SK-N-SH (cell line): ENCODE data around the gene GMCL1. TPM values are rescaled to one million over a fixed set of nuclear protein-coding genes. Genes with fewer than 3 reads are reported as not detected.
"Not testable (repeated sequence)": the region's sequence is repeated elsewhere in the genome, so short reads cannot be mapped to it uniquely, and the experiment has no call there.

ENCODE experiments used
- CTCF ChIA-PET: fragments of 300-600, 350-600 bp; formaldehyde crosslinking; extraction: SDS; loops from one replicate; lab custom pipeline; 2021; lab: Yijun Ruan, JAX
- POLR2A ChIA-PET: fragments of 350-600 bp; sonication (Branson Sonifier 250); formaldehyde crosslinking; extraction: SDS; loops from one replicate; lab custom pipeline; 2020; ENCODE audit warnings: antibody characterized with exemption, inconsistent platforms; lab: Yijun Ruan, JAX
- DNase-seq: peaks from one replicate; pipeline ENCODE4 v3.0.0; 2012
- H2AFZ ChIP-seq: fragments of 200-600 bp; sonication (generic); 2 replicates; pipeline ENCODE4 v1.8.1; 2016; ENCODE audit warnings: antibody characterized with exemption, mild to moderate bottlenecking, low read depth
- H3F3A ChIP-seq: fragments of 200-600 bp; sonication (generic); replicated peaks from 2 replicates; pipeline ENCODE3; 2016; ENCODE audit warnings: antibody characterized with exemption, mild to moderate bottlenecking; ENCODE audit not compliant: insufficient read depth
- H3K27ac ChIP-seq, 2 experiments: fragments of 200-500 bp in 1 of 2; fragments of 200-600 bp in 1 of 2; sonication (Bioruptor generic) in 1 of 2; sonication (generic), shearing (Covaris generic) in 1 of 2; 2 replicates each; pipeline versions ENCODE4 v1.5.1 to v1.6.1; 2014 to 2016; ENCODE audit warnings: low read depth in 2 of 2, inconsistent platforms in 1 of 2, low read length in 1 of 2, mild to moderate bottlenecking in 1 of 2, mixed read lengths in 1 of 2
- H3K27me3 ChIP-seq: fragments of 200-600 bp; sonication (generic), shearing (Covaris generic); 2 replicates; pipeline ENCODE4 v1.6.1; 2016; ENCODE audit warnings: mixed run types; ENCODE audit not compliant: insufficient read depth
- H3K36me3 ChIP-seq, 2 experiments: fragments of 200-500 bp in 1 of 2; fragments of 200-600 bp in 1 of 2; sonication (Bioruptor generic) in 1 of 2; sonication (generic) in 1 of 2; replicated peaks in 1 of 2; 2 replicates each; pipeline versions ENCODE3 to v1.5.1; 2014 to 2016; ENCODE audit warnings: low read length in 1 of 2, mild to moderate bottlenecking in 1 of 2; ENCODE audit not compliant: insufficient read depth in 2 of 2, control insufficient read depth in 1 of 2
- H3K4me1 ChIP-seq, 2 experiments: fragments of 200-500 bp in 1 of 2; fragments of 200-600 bp in 1 of 2; sonication (Bioruptor generic) in 1 of 2; sonication (generic), shearing (Covaris generic) in 1 of 2; 2 replicates each; pipeline versions ENCODE4 v1.5.1 to v1.6.1; 2014 to 2016; ENCODE audit warnings: low read depth in 1 of 2, low read length in 1 of 2, mixed run types in 1 of 2; ENCODE audit not compliant: insufficient read depth in 2 of 2, control insufficient read depth in 1 of 2
- H3K4me2 ChIP-seq: fragments of 200-600 bp; sonication (generic), shearing (Covaris generic); 2 replicates; pipeline ENCODE4 v1.6.1; 2017; ENCODE audit warnings: mixed run types
- H3K4me3 ChIP-seq, 2 experiments: fragments of 200-500 bp in 1 of 2; fragments of 200-600 bp in 1 of 2; sonication (Bioruptor generic) in 1 of 2; sonication (generic), shearing (Covaris generic) in 1 of 2; 2 replicates each; pipeline versions ENCODE4 v1.5.1 to v1.8.1; 2014 to 2016; ENCODE audit warnings: low read depth in 2 of 2, inconsistent platforms in 1 of 2, low read length in 1 of 2, mild to moderate bottlenecking in 1 of 2, mixed read lengths in 1 of 2, moderate library complexity in 1 of 2
- H3K79me2 ChIP-seq: fragments of 200-600 bp; sonication (generic); 2 replicates; pipeline ENCODE4 v1.8.1; 2017; ENCODE audit warnings: mild to moderate bottlenecking; ENCODE audit not compliant: insufficient read depth
- H3K9ac ChIP-seq: fragments of 200-600 bp; sonication (generic); 2 replicates; pipeline ENCODE4 v1.6.1; 2017; ENCODE audit warnings: mixed run types
- H3K9me2 ChIP-seq: fragments of 200-600 bp; sonication (generic); 2 replicates; pipeline ENCODE4 v1.6.1; 2017; ENCODE audit warnings: mixed run types
- H3K9me3 ChIP-seq: fragments of 200-600 bp; sonication (generic); 2 replicates; pipeline ENCODE4 v1.6.1; 2017; ENCODE audit warnings: mixed run types, mild to moderate bottlenecking, moderate library complexity
- H4K20me1 ChIP-seq: fragments of 200-600 bp; sonication (generic); 2 replicates; pipeline ENCODE4 v1.6.1; 2017; ENCODE audit warnings: mild to moderate bottlenecking, mixed run types; ENCODE audit not compliant: insufficient read depth
- CHD2 ChIP-seq: fragments of 150-350 bp; IDR thresholded peaks from 2 replicates; pipeline ENCODE4 v1.6.1; 2018; ENCODE audit warnings: low read length; ENCODE audit not compliant: partially characterized antibody
- EP300 ChIP-seq, 2 experiments: IDR thresholded peaks; 2 replicates each; pipeline versions ENCODE4 v1.4.0 to v1.6.1; 2012; ENCODE audit warnings: borderline replicate concordance in 1 of 2, low read depth in 1 of 2, low read length in 1 of 2
- EZH2phosphoT487 ChIP-seq: fragments of 200-600 bp; sonication (generic); IDR thresholded peaks from 2 replicates; pipeline ENCODE4 v1.6.1; 2017; ENCODE audit warnings: low read depth, mixed run types, mild to moderate bottlenecking, antibody characterized with exemption, moderate library complexity, borderline replicate concordance
- FOXJ3 ChIP-seq: sonication (generic); formaldehyde crosslinking; IDR thresholded peaks from 2 replicates; pipeline ENCODE4 v1.5.1; 2020; ENCODE audit warnings: mild to moderate bottlenecking, missing genetic modification reagents
- GABPA ChIP-seq: IDR thresholded peaks from 2 replicates; pipeline ENCODE4 v1.4.0; 2012; ENCODE audit warnings: low read depth, mild to moderate bottlenecking
- GATA2 ChIP-seq: sonication (generic); formaldehyde crosslinking; IDR thresholded peaks from 2 replicates; pipeline ENCODE4 v1.5.0; 2020; ENCODE audit warnings: mild to moderate bottlenecking, missing genetic modification reagents
- JUND ChIP-seq: IDR thresholded peaks from 2 replicates; pipeline ENCODE4 v1.4.0; 2012
- MEF2A ChIP-seq: IDR thresholded peaks from 2 replicates; pipeline ENCODE4 v1.4.0; 2012; ENCODE audit warnings: low read depth, borderline replicate concordance
- MXI1 ChIP-seq: IDR thresholded peaks from 2 replicates; pipeline ENCODE4 v1.6.1; 2012; ENCODE audit warnings: mild to moderate bottlenecking, low read depth, low read length, improper control_type of control experiment
- NFIC ChIP-seq: IDR thresholded peaks from 2 replicates; pipeline ENCODE4 v1.4.0; 2012; ENCODE audit warnings: borderline replicate concordance
- SIN3A ChIP-seq: IDR thresholded peaks from 2 replicates; pipeline ENCODE4 v1.6.1; 2012; ENCODE audit warnings: low read depth, mild to moderate bottlenecking, low read length, moderate library complexity, borderline replicate concordance
- SMC3 ChIP-seq: IDR thresholded peaks from 2 replicates; pipeline ENCODE4 v1.6.1; 2012; ENCODE audit warnings: low read depth, low read length, improper control_type of control experiment
- TCF12 ChIP-seq: IDR thresholded peaks from 2 replicates; pipeline ENCODE4 v1.4.0; 2012
- TEAD4 ChIP-seq: IDR thresholded peaks from 2 replicates; pipeline ENCODE4 v1.4.0; 2012; ENCODE audit warnings: mild to moderate bottlenecking, borderline replicate concordance; ENCODE audit not compliant: insufficient read depth
- WGBS: methylation state at CpG from one replicate; pipeline ENCODE4 v1.1.6; 2017; ENCODE audit warnings: low lambda C conversion rate; 5-methylcytosine and 5-hydroxymethylcytosine counted together
- polyA plus RNA-seq, 3 experiments: library from polyadenylated mRNA; depleted of rRNA; stranded (reverse); fragments of >200 nt; gene quantifications; 2 replicates each; pipeline ENCODE4 v1.2.3, GENCODE V29; 2012
- TF ChIP-seq, protein P1 (sequence below): IDR thresholded peaks from 2 replicates; pipeline ENCODE4; 2012
- TF ChIP-seq, protein P2 (sequence below): IDR thresholded peaks from 2 replicates; pipeline ENCODE4 v1.4.0; 2012; ENCODE audit warnings: low read depth, borderline replicate concordance
- TF ChIP-seq, protein P3 (sequence below): fragments of 200-600 bp; sonication (generic); IDR thresholded peaks from 2 replicates; pipeline ENCODE4 v1.6.1; 2017; ENCODE audit warnings: antibody characterized with exemption, mild to moderate bottlenecking, moderate library complexity

The GMCL1 gene
- polyA plus RNA-seq, 1 of the 3 experiments (the other 2 are of a cell fraction): 6.2 TPM

DNA sequence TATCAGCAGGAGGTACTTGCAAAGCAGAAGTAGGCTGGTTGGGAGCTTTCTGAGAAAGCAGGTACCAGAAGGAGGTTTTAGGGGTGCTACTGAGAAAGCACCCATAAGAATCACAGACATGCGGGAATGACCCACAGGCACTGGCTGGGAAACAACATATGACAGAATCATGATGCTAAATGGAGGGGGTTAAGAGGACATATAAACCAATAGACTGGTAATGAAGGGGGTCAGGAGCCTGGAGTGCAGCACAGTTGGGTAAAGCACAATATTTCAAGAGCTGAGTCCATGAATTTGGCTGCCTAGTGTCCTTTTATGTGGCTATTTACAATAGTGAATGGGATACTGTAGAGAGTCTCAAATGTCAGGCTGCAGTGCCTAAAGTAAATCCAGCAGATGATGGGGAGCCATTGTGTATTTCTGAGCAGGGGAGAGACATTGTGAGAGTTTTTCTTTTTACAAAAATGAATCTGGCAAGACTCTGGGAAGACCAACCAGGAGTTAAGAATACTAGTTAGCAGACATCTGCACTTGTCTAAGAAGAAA, 27.6 kb upstream of the GMCL1 start:
- no peak overlapping the region for H2AFZ ChIP-seq
- H3K9me2 ChIP-seq: no peaks in the 10 kb centered on the region
- H3K9ac ChIP-seq: no peak overlapping the region
- peaks cover 17 to 19% of the 10 kb centered on the region in 2 experiments; a peak in 3 of 4 replicates for H3K4me1 ChIP-seq
- CTCF ChIA-PET: interaction anchor here (5.5 to 5.8 kb wide), 2 partner anchors 15 to 77 kb away, joined by 37 to 38 read pairs; no protein-coding TSS in a partner anchor
- H4K20me1 ChIP-seq: no peaks in the 10 kb centered on the region
- 91% methylated on average over 1 of the region's 1 CpG for WGBS
- H3K27me3 ChIP-seq: no peaks in the 10 kb centered on the region
- no peak for DNase-seq
- H3K4me3 ChIP-seq: no peak overlapping the region
- TF ChIP-seq NFIC (no peak), JUND (no peak), MEF2A (no peak), GATA2 (no peak), TEAD4 (no peak), EP300 (IDR thresholded peaks at IDR 0.05; ENCODE audit: borderline replicate concordance in 1 of 2, low read depth in 1 of 2, low read length in 1 of 2) (no peak), TCF12 (no peak), EZH2phosphoT487 (no peak), MXI1 (no peak), FOXJ3 (CRISPR knock-in tag) (no peak)
- TF ChIP-seq, all 33 proteins: peak for 0
- H3F3A ChIP-seq: peaks cover 4% of the 10 kb centered on the region
- no peaks in the 10 kb centered on the region for H3K9me3 ChIP-seq
- no peak overlapping the region for H3K27ac ChIP-seq
- POLR2A ChIA-PET: no interaction called here
- H3K4me2 ChIP-seq: no peak overlapping the region
- peaks cover 0 to 4% of the 10 kb centered on the region in 2 experiments for H3K36me3 ChIP-seq
- H3K79me2 ChIP-seq: no peaks in the 10 kb centered on the region

DNA sequence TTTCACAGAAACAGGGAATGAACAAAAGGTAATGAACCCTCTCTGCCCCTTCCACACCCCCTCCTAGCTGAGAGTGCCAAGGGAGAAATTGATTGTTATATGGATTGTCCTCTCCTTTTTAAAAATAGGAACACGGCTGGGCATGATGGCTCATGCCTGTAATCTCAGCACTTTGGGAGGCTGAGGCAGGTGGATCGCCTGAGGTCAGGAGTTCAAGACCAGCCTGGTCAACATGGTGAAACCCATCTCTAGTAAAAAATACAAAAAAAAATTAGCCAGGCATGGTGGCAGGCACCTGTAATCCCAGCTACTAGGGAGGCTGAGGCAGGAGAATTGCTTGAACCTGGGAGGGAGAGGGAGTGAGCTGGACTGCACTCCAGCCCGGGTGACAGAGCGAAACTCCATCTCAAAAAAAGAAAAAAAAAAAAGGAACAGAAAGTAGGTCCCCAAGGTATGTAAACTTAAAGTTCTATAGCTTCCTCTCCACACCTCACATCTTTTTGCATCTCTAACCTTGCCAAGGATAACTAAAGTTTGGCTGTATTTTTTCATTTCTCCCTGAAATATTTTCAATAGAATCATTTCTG, 26.6 kb upstream of the GMCL1 start:
- H3K9ac ChIP-seq, DNase-seq, H3K9me3 ChIP-seq, H3K27me3 ChIP-seq, H2AFZ ChIP-seq, H3K4me2 ChIP-seq, H3K9me2 ChIP-seq, H4K20me1 ChIP-seq, H3K4me3 ChIP-seq, H3K27ac ChIP-seq, H3F3A ChIP-seq, POLR2A ChIA-PET, H3K79me2 ChIP-seq: not testable (repeated sequence)
- peaks cover 4 to 15% of the 10 kb centered on the region in 2 experiments for H3K36me3 ChIP-seq
- peaks cover 11 to 17% of the 10 kb centered on the region in 2 experiments; a peak in 3 of 4 replicates for H3K4me1 ChIP-seq
- CTCF ChIA-PET: interaction anchor here (0.6 to 5.8 kb wide), 5 partner anchors 14 to 1339 kb away, joined by 3 to 38 read pairs (median 4); no protein-coding TSS in a partner anchor
- WGBS: 92% methylated on average over 4 of the region's 4 CpGs

DNA sequence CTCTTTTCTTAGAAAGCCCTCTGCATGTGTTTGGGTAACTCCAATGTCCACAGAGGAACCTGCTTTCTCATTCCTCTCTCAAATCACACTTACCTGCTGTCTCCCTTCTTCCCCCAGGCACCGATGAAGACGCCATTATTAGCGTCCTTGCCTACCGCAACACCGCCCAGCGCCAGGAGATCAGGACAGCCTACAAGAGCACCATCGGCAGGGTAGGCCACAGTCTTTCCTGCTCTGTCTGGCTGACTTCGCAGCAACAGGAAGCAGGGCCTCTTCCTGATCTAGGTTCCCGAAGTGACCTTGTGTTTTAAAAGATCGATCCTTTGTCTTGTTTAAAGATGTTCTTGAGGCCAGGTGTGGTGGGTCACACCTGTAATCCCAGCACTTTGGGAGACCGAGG, 25.0 kb upstream of the GMCL1 start:
- H3K36me3 ChIP-seq: peaks cover 13 to 20% of the 10 kb centered on the region in 2 experiments
- DNase-seq: no peak
- no peaks in the 10 kb centered on the region for H3K9me2 ChIP-seq
- H3F3A ChIP-seq: no peaks in the 10 kb centered on the region
- no peak overlapping the region for H3K27ac ChIP-seq
- ChIA-PET CTCF (interaction anchor here (0.8 to 5.8 kb wide), 3 partner anchors 11 to 80 kb away, joined by 3 to 38 read pairs (median 20); no protein-coding TSS in a partner anchor), POLR2A (no interaction called here)
- no peak overlapping the region for H3K4me3 ChIP-seq
- H3K4me1 ChIP-seq: peaks cover 0 to 6% of the 10 kb centered on the region in 2 experiments; a peak in 1 of 4 replicates
- WGBS: 90% methylated on average over 11 of the region's 11 CpGs
- no peaks in the 10 kb centered on the region for H4K20me1 ChIP-seq
- no peak overlapping the region for H2AFZ ChIP-seq
- no peak overlapping the region for H3K4me2 ChIP-seq
- no peaks in the 10 kb centered on the region for H3K9me3 ChIP-seq
- H3K27me3 ChIP-seq: no peaks in the 10 kb centered on the region
- H3K9ac ChIP-seq: no peak overlapping the region
- no peaks in the 10 kb centered on the region for H3K79me2 ChIP-seq
- TF ChIP-seq SMC3 (no peak), EZH2phosphoT487 (no peak), MXI1 (no peak), SIN3A (no peak), GABPA (no peak), CHD2 (no peak)
- TF ChIP-seq, protein P1, sequence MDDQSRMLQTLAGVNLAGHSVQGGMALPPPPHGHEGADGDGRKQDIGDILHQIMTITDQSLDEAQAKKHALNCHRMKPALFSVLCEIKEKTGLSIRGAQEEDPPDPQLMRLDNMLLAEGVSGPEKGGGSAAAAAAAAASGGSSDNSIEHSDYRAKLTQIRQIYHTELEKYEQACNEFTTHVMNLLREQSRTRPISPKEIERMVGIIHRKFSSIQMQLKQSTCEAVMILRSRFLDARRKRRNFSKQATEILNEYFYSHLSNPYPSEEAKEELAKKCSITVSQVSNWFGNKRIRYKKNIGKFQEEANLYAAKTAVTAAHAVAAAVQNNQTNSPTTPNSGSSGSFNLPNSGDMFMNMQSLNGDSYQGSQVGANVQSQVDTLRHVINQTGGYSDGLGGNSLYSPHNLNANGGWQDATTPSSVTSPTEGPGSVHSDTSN: no peak
- TF ChIP-seq, protein P2, sequence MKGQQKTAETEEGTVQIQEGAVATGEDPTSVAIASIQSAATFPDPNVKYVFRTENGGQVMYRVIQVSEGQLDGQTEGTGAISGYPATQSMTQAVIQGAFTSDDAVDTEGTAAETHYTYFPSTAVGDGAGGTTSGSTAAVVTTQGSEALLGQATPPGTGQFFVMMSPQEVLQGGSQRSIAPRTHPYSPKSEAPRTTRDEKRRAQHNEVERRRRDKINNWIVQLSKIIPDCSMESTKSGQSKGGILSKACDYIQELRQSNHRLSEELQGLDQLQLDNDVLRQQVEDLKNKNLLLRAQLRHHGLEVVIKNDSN: no peak
- TF ChIP-seq, protein P3, sequence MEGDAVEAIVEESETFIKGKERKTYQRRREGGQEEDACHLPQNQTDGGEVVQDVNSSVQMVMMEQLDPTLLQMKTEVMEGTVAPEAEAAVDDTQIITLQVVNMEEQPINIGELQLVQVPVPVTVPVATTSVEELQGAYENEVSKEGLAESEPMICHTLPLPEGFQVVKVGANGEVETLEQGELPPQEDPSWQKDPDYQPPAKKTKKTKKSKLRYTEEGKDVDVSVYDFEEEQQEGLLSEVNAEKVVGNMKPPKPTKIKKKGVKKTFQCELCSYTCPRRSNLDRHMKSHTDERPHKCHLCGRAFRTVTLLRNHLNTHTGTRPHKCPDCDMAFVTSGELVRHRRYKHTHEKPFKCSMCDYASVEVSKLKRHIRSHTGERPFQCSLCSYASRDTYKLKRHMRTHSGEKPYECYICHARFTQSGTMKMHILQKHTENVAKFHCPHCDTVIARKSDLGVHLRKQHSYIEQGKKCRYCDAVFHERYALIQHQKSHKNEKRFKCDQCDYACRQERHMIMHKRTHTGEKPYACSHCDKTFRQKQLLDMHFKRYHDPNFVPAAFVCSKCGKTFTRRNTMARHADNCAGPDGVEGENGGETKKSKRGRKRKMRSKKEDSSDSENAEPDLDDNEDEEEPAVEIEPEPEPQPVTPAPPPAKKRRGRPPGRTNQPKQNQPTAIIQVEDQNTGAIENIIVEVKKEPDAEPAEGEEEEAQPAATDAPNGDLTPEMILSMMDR: no peak
